Tibial artery (tissue), 4 donors: ENCODE data around the gene TRABD2A.

Experiments
- DNase-seq, 2 donors: peaks; one replicate each; pipeline ENCODE4 v3.0.0-alpha.2; 2019
- H3K27ac ChIP-seq, 2 donors: fragments of 200-600 bp; sonication (generic) in 1 of 2; 1 replicate in 1 of 2; 2 replicates in 1 of 2; pipeline ENCODE4 v1.5.1; 2018 to 2019; ENCODE audit warnings: mild to moderate bottlenecking in 1 of 2
- H3K27me3 ChIP-seq, 2 donors: fragments of 200-600 bp; sonication (generic) in 1 of 2; one replicate each; pipeline versions ENCODE4 v1.5.1 to v1.6.0; 2016 to 2019
- H3K36me3 ChIP-seq, 3 donors: fragments of 200-600 bp; sonication (generic) in 2 of 3; one replicate each; pipeline ENCODE4 v1.5.1; 2016 to 2019; ENCODE audit warnings: mild to moderate bottlenecking in 2 of 3
- H3K4me1 ChIP-seq, 4 donors: fragments of 200-600 bp; sonication (generic) in 2 of 4; 1 replicate in 3 of 4; 2 replicates in 1 of 4; pipeline ENCODE4 v1.5.1; 2016 to 2019
- H3K4me3 ChIP-seq, 2 donors: fragments of 200-600 bp; sonication (generic) in 1 of 2; 1 replicate in 1 of 2; 2 replicates in 1 of 2; pipeline ENCODE4 v1.5.1; 2018 to 2019; ENCODE audit warnings: mild to moderate bottlenecking in 2 of 2
- H3K9me3 ChIP-seq, 3 donors: fragments of 200-600 bp; sonication (generic) in 1 of 3; one replicate each; pipeline ENCODE4 v1.5.1; 2016 to 2019
- intact Hi-C: fragments of 100-400 bp; cut with DNase I; formaldehyde crosslinking; loops from one replicate; pipeline ENCODE4 v1.15.0; 2023; ENCODE audit warnings: low total_unique reads
- TF ChIP-seq, protein P1 (sequence below), 2 experiments: fragments of 200-600 bp in 1 of 2; fragments of 450-650 bp in 1 of 2; IDR thresholded peaks; one replicate each; pipeline ENCODE4 v1.5.1; 2017 to 2019; ENCODE audit warnings: antibody characterized with exemption in 2 of 2, mild to moderate bottlenecking in 1 of 2, moderate library complexity in 1 of 2

TRABD2A gene

GRCh38 chr2:84901593-84902120 lies 20.8 kb upstream of the TRABD2A start:
- Histone ChIP-seq H3K27me3 (no peaks in the 10 kb centered on the region), H3K36me3 (peaks cover 0 to 6% (median 0%) of the 10 kb centered on the region in 3 donors), H3K4me1 (peaks cover 0 to 9% (median 3%) of the 10 kb centered on the region in 4 donors), H3K4me3 (no peak overlapping the region), H3K9me3 (no peaks in the 10 kb centered on the region), H3K27ac (no peak overlapping the region)
- DNase-seq, result no peak
- intact Hi-C loops, result no loop called here
- TF ChIP-seq, protein P1, sequence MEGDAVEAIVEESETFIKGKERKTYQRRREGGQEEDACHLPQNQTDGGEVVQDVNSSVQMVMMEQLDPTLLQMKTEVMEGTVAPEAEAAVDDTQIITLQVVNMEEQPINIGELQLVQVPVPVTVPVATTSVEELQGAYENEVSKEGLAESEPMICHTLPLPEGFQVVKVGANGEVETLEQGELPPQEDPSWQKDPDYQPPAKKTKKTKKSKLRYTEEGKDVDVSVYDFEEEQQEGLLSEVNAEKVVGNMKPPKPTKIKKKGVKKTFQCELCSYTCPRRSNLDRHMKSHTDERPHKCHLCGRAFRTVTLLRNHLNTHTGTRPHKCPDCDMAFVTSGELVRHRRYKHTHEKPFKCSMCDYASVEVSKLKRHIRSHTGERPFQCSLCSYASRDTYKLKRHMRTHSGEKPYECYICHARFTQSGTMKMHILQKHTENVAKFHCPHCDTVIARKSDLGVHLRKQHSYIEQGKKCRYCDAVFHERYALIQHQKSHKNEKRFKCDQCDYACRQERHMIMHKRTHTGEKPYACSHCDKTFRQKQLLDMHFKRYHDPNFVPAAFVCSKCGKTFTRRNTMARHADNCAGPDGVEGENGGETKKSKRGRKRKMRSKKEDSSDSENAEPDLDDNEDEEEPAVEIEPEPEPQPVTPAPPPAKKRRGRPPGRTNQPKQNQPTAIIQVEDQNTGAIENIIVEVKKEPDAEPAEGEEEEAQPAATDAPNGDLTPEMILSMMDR (IDR thresholded peaks at IDR 0.05), result no peak

DNA sequence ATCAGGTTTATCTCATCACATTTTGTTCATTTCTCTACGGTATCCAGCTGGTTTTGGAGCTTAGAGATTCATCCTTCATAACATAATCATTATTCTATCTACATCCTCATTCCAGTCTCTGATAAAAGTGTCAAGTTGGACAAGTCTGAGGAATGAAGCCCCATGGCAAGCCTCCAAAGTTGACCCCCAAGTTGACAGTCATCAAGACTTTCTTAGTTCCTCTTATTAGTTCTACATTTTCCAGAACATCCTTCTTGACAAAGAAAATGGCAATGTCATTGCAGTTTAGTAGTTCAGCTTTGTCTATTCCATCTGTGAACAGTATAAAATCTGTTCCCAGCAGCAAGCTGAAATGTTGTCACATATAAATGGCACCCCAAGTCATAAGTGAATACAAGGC lies 20.1 kb upstream of the TRABD2A start:
- Histone ChIP-seq H3K9me3 (no peaks in the 10 kb centered on the region), H3K4me3 (no peak overlapping the region), H3K36me3 (peaks cover 0 to 1% (median 0%) of the 10 kb centered on the region in 3 donors), H3K27me3 (no peaks in the 10 kb centered on the region), H3K4me1 (peaks cover 0 to 9% (median 3%) of the 10 kb centered on the region in 4 donors), H3K27ac (no peak overlapping the region)
- TF ChIP-seq, protein P1 (IDR thresholded peaks at IDR 0.05), result no peak
- intact Hi-C loops, result no loop called here
- no peak for DNase-seq

DNA sequence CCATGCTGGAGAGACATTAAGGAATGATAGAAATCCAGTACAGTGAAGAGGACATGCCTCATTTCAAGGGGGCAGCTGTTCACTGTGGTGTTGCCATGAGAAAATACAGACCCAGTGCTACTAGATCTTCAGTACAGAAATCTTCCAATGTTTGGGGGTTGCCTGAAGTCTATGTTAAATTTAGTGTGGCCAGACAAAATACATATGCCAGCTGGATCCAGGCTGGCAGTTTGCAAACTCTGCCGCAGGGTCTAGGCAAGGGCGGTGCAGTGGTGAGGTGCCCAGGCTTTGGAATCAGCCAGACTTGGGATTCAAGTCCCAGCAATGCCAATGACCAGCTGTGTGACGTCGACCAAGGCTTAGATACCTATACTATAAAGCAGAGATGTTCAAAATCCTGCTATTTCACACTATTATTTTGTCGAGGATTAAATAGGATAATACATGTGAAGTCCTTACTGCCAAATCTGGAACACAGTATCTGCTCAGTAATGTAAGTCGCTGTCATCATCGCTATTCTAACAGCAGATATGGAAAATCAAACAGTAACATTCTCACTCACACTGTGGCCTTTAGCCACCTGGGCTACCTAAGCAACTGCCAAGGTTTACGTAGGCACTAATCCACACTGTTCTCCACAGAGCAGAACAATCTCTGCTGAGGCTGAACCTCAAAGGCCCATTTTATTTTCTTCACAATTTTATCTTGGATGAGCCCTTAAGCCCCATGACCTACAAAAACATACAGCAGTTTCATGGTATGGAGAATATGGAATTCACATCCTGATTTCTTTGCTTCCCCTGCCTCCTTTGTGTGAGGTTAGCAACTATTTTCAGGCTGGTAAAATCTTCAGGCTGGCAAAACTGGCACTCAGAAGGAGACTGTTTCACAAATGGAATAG lies 18.7 kb upstream of the TRABD2A start:
- Histone ChIP-seq H3K27ac (no peak overlapping the region), H3K4me3 (no peak overlapping the region), H3K36me3 (no peaks in the 10 kb centered on the region), H3K4me1 (peaks cover 0 to 8% (median 6%) of the 10 kb centered on the region in 4 donors), H3K27me3 (no peaks in the 10 kb centered on the region), H3K9me3 (no peaks in the 10 kb centered on the region)
- intact Hi-C loops, result no loop called here
- TF ChIP-seq, protein P1 (IDR thresholded peaks at IDR 0.05), result no peak
- no peak for DNase-seq

GRCh38 chr2:84897773-84898172 lies 16.9 kb upstream of the TRABD2A start:
- DNase-seq, result no peak
- intact Hi-C loops, result no loop called here
- TF ChIP-seq, protein P1 (IDR thresholded peaks at IDR 0.05), result no peak
- Histone ChIP-seq H3K9me3 (no peaks in the 10 kb centered on the region), H3K27me3 (no peaks in the 10 kb centered on the region), H3K4me3 (no peak overlapping the region), H3K27ac (no peak overlapping the region), H3K4me1 (peaks cover 0 to 15% (median 2%) of the 10 kb centered on the region in 4 donors), H3K36me3 (no peaks in the 10 kb centered on the region)

- no peak for DNase-seq
- H3K36me3 ChIP-seq, result no peaks in the 10 kb centered on the region
- H3K27ac ChIP-seq, result no peak overlapping the region
- intact Hi-C loops, result no loop called here
- H3K4me1 ChIP-seq, result peaks cover 0 to 15% (median 2%) of the 10 kb centered on the region in 4 donors
- H3K9me3 ChIP-seq, result no peaks in the 10 kb centered on the region
- TF ChIP-seq, protein P1 (IDR thresholded peaks at IDR 0.05), result no peak
- H3K4me3 ChIP-seq, result no peak overlapping the region
- H3K27me3 ChIP-seq, result no peaks in the 10 kb centered on the region
Observed at GRCh38 chr2:84896567-84896966, 15.7 kb upstream of the TRABD2A start.
